Trophoblast cell (in vitro differentiated cells and primary cell): ENCODE measurements around the gene ZNF93.
"Not testable (repeated sequence)": the region's sequence is repeated elsewhere in the genome, so short reads cannot be mapped to it uniquely, and the experiment has no call there.

ENCODE experiments used
- DNase-seq, 2 donors: peaks; one replicate each; pipeline ENCODE4 v3.0.0-alpha.2; 2016
- H2AFZ ChIP-seq: 2 replicates; pipeline ENCODE4 v1.6.1; 2013; ENCODE audit warnings: low read length, moderate library complexity, mild to moderate bottlenecking; ENCODE audit not compliant: insufficient read depth, poor library complexity
- H2AK5ac ChIP-seq: 2 replicates; pipeline ENCODE4 v1.6.1; 2013; ENCODE audit warnings: mild to moderate bottlenecking, low read length
- H2BK120ac ChIP-seq: 2 replicates; pipeline ENCODE4 v1.6.1; 2013; ENCODE audit warnings: low read length, mild to moderate bottlenecking, moderate library complexity; ENCODE audit not compliant: insufficient read depth, poor library complexity
- H2BK12ac ChIP-seq: 2 replicates; pipeline ENCODE4 v1.6.1; 2013; ENCODE audit warnings: mild to moderate bottlenecking, low read length, moderate library complexity
- H2BK5ac ChIP-seq: 2 replicates; pipeline ENCODE4 v1.6.1; 2013; ENCODE audit warnings: low read length, low read depth, moderate library complexity, mild to moderate bottlenecking; ENCODE audit not compliant: poor library complexity
- H3K14ac ChIP-seq: 2 replicates; pipeline ENCODE4 v1.6.1; 2013; ENCODE audit warnings: mild to moderate bottlenecking, low read length
- H3K18ac ChIP-seq: 2 replicates; pipeline ENCODE4 v1.6.1; 2013; ENCODE audit warnings: mild to moderate bottlenecking, low read length
- H3K23ac ChIP-seq: 2 replicates; pipeline ENCODE4 v1.6.1; 2013; ENCODE audit warnings: low read length
- H3K27ac ChIP-seq: 2 replicates; pipeline ENCODE4 v1.5.1; 2013; ENCODE audit warnings: low read depth, mild to moderate bottlenecking, inconsistent platforms, low read length, moderate library complexity
- H3K27me3 ChIP-seq: 2 replicates; pipeline ENCODE4 v1.6.1; 2013; ENCODE audit warnings: inconsistent platforms, mild to moderate bottlenecking, low read length, moderate library complexity; ENCODE audit not compliant: insufficient read depth
- H3K36me3 ChIP-seq, 2 experiments: 1 replicate in 1 of 2; 2 replicates in 1 of 2; pipeline ENCODE4 v1.6.1; 2013; ENCODE audit warnings: low read length in 2 of 2, mild to moderate bottlenecking in 2 of 2, moderate library complexity in 1 of 2; ENCODE audit not compliant: insufficient read depth in 2 of 2, control insufficient read depth in 1 of 2
- H3K4ac ChIP-seq: 2 replicates; pipeline ENCODE4 v1.6.1; 2013; ENCODE audit warnings: low read depth, mild to moderate bottlenecking, low read length, moderate library complexity
- H3K4me1 ChIP-seq, 2 experiments: 1 replicate in 1 of 2; 2 replicates in 1 of 2; pipeline ENCODE4 v1.6.1; 2013; ENCODE audit warnings: low read length in 2 of 2, mild to moderate bottlenecking in 2 of 2, moderate library complexity in 1 of 2; ENCODE audit not compliant: insufficient read depth in 2 of 2, control insufficient read depth in 1 of 2
- H3K4me2 ChIP-seq: 2 replicates; pipeline ENCODE4 v1.6.1; 2013; ENCODE audit warnings: inconsistent platforms, mild to moderate bottlenecking, low read length, moderate library complexity
- H3K4me3 ChIP-seq: 2 replicates; pipeline ENCODE4 v1.5.1; 2013; ENCODE audit warnings: mild to moderate bottlenecking, low read depth, low read length, inconsistent platforms
- H3K79me1 ChIP-seq: one replicate; pipeline ENCODE4 v1.6.1; 2013; ENCODE audit warnings: low read length
- H3K79me2 ChIP-seq: 2 replicates; pipeline ENCODE4 v1.6.1; 2013; ENCODE audit warnings: low read length, mild to moderate bottlenecking; ENCODE audit not compliant: control insufficient read depth, insufficient read depth, poor library complexity
- H3K9ac ChIP-seq: 2 replicates; pipeline ENCODE4 v1.6.1; 2013; ENCODE audit warnings: mild to moderate bottlenecking, low read length
- H3K9me3 ChIP-seq: 2 replicates; pipeline ENCODE4 v1.6.1; 2013; ENCODE audit warnings: low read depth, mild to moderate bottlenecking, control low read depth, inconsistent platforms, low read length; ENCODE audit not compliant: insufficient read depth
- H4K12ac ChIP-seq: 2 replicates; pipeline ENCODE4 v1.6.1; 2013; ENCODE audit warnings: low read depth, mild to moderate bottlenecking, low read length, moderate library complexity
- H4K8ac ChIP-seq: 2 replicates; pipeline ENCODE4 v1.6.1; 2013; ENCODE audit warnings: low read depth, mild to moderate bottlenecking, low read length, moderate library complexity
- H4K91ac ChIP-seq: one replicate; pipeline ENCODE4 v1.6.1; 2013; ENCODE audit warnings: low read depth, mild to moderate bottlenecking, low read length, moderate library complexity
- WGBS: extraction: QIAGEN DNeasy Blood & Tissue Kit; methylation state at CpG from one replicate; pipeline ENCODE4 v1.1.7; 2013; ENCODE audit warnings: missing lambda C conversion rate; ENCODE audit not compliant: insufficient read length, insufficient coverage; ENCODE audit errors: extremely low coverage; 5-methylcytosine and 5-hydroxymethylcytosine counted together

Gene ZNF93

DNA sequence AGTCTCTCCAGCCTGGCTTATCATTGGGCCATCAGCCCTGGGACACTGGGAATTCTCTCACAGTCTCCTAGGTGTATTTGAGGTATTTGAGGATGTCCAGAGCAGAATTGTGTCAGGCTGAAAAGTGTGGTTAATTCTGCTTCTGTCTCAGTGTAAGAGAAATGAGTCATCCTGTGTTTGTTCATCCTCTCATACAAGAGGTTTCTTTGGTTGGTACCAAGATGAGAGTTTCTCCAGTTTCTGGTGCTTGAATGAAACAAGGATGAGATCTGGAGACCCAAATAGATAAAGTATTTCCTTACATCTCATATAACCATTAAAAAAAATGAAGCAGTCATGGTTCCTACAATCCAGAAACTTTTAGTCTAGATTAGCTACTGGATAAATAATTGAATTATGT is 27.4 kb upstream of the ZNF93 start:
- no peak overlapping the region for H2BK120ac ChIP-seq
- H3K27me3 ChIP-seq, result no peaks in the 10 kb centered on the region
- H4K12ac ChIP-seq, result no peak overlapping the region
- peaks cover 11% of the 10 kb centered on the region for H3K79me2 ChIP-seq
- H2AFZ ChIP-seq, result no peak overlapping the region
- no peak overlapping the region for H2AK5ac ChIP-seq
- H2BK5ac ChIP-seq, result no peak overlapping the region
- H4K91ac ChIP-seq, result no peak overlapping the region
- peak overlapping the region; percentile 1 for H3K27ac ChIP-seq
- no peaks in the 10 kb centered on the region for H3K9me3 ChIP-seq
- no peak overlapping the region for H3K4me3 ChIP-seq
- H3K36me3 ChIP-seq, result peaks cover 5 to 6% of the 10 kb centered on the region in 2 experiments
- DNase-seq, result no peak
- H4K8ac ChIP-seq, result no peak overlapping the region
- no peak overlapping the region for H2BK12ac ChIP-seq
- no peak overlapping the region for H3K4me2 ChIP-seq
- H3K18ac ChIP-seq, result no peak overlapping the region
- no peak overlapping the region for H3K23ac ChIP-seq
- no peak overlapping the region for H3K9ac ChIP-seq
- H3K4me1 ChIP-seq, result peaks cover 2 to 8% of the 10 kb centered on the region in 2 experiments
- no peaks in the 10 kb centered on the region for H3K79me1 ChIP-seq
- H3K4ac ChIP-seq, result no peak overlapping the region
- H3K14ac ChIP-seq, result no peak overlapping the region

GRCh38 chr19:19877724-19878123 is 23.0 kb upstream of the ZNF93 start:
- H3K27me3 ChIP-seq, result no peaks in the 10 kb centered on the region
- H3K9ac ChIP-seq, result no peak overlapping the region
- H3K9me3 ChIP-seq, result no peaks in the 10 kb centered on the region
- H2BK12ac ChIP-seq, result no peak overlapping the region
- H2AFZ ChIP-seq, result no peak overlapping the region
- peaks cover 0 to 2% of the 10 kb centered on the region in 2 experiments for H3K4me1 ChIP-seq
- no peak overlapping the region for H3K4ac ChIP-seq
- H3K4me2 ChIP-seq, result no peak overlapping the region
- no peak for DNase-seq
- H3K23ac ChIP-seq, result no peak overlapping the region
- H2BK120ac ChIP-seq, result no peak overlapping the region
- H2AK5ac ChIP-seq, result no peak overlapping the region
- no peaks in the 10 kb centered on the region for H3K79me1 ChIP-seq
- no CpG with 5 or more reads among the region's 4 CpGs for WGBS
- peaks cover 12 to 14% of the 10 kb centered on the region in 2 experiments for H3K36me3 ChIP-seq
- no peak overlapping the region for H4K12ac ChIP-seq
- H3K79me2 ChIP-seq, result peaks cover 5% of the 10 kb centered on the region
- H4K91ac ChIP-seq, result no peak overlapping the region
- H3K18ac ChIP-seq, result no peak overlapping the region
- no peak overlapping the region for H3K14ac ChIP-seq
- no peak overlapping the region for H3K4me3 ChIP-seq
- no peak overlapping the region for H2BK5ac ChIP-seq
- no peak overlapping the region for H4K8ac ChIP-seq
- H3K27ac ChIP-seq, result no peak overlapping the region

GRCh38 chr19:19884583-19884982 is 16.2 kb upstream of the ZNF93 start:
- WGBS, result no CpG with 5 or more reads among the region's 1 CpG
- Histone ChIP-seq H3K4me3 (no peak overlapping the region), H3K36me3 (peaks cover 24 to 27% of the 10 kb centered on the region in 2 experiments), H3K79me2 (no peaks in the 10 kb centered on the region), H3K23ac (no peak overlapping the region), H3K14ac (no peak overlapping the region), H3K18ac (no peak overlapping the region), H4K91ac (no peak overlapping the region), H3K4me1 (no peaks in the 10 kb centered on the region), H2BK12ac (no peak overlapping the region), H3K9ac (no peak overlapping the region), H2BK5ac (no peak overlapping the region), H3K27me3 (no peaks in the 10 kb centered on the region), H2AK5ac (no peak overlapping the region), H2AFZ (no peak overlapping the region), H3K27ac (no peak overlapping the region), H3K4ac (no peak overlapping the region), H4K8ac (no peak overlapping the region), H4K12ac (no peak overlapping the region), H3K79me1 (no peaks in the 10 kb centered on the region), H3K4me2 (no peak overlapping the region), H2BK120ac (no peak overlapping the region), H3K9me3 (peaks cover 7% of the 10 kb centered on the region)
- no peak for DNase-seq

DNA sequence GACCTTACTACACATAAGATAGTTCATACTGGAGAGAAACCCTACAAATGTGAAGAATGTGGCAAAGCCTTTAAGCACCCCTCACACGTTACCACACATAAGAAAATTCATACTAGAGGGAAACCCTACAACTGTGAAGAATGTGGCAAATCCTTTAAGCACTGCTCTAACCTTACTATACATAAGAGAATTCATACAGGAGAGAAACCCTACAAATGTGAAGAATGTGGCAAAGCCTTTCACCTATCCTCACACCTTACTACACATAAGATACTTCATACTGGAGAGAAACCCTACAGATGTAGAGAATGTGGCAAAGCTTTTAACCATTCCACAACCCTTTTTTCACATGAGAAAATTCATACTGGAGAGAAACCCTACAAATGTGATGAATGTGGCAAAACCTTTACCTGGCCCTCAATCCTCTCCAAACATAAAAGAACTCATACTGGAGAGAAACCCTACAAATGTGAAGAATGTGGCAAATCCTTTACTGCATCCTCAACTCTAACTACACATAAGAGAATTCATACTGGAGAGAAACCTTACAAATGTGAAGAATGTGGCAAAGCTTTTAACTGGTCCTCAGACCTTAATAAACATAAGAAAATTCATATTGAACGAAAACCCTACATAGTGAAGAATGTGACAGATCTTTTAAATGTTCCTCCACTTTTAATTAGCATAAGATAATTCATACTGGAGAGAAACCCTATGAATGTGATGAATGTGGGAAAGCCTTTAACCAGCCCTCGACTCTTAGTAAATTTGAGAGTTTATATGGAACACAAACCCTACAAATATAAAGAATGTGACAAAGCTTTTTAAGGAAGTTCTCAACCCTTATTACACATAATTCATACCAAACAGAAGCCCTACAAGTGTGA is 8.4 kb upstream of the ZNF93 start:
- not testable (repeated sequence) for H3K79me1 ChIP-seq, H4K8ac ChIP-seq, H3K4ac ChIP-seq, H3K23ac ChIP-seq, H3K14ac ChIP-seq, H2BK5ac ChIP-seq, H2BK120ac ChIP-seq, H3K4me3 ChIP-seq, H4K91ac ChIP-seq, H3K4me1 ChIP-seq, H3K79me2 ChIP-seq, H4K12ac ChIP-seq, H3K9ac ChIP-seq, H3K18ac ChIP-seq, DNase-seq, H2AK5ac ChIP-seq, H3K4me2 ChIP-seq, H2BK12ac ChIP-seq, H3K27ac ChIP-seq, H3K27me3 ChIP-seq, H2AFZ ChIP-seq
- Histone ChIP-seq H3K36me3 (peaks cover 20 to 28% of the 10 kb centered on the region in 2 experiments), H3K9me3 (peaks cover 15% of the 10 kb centered on the region)
- WGBS, result no CpG with 5 or more reads among the region's 3 CpGs
